ENCODE data around the gene ST14.

The ST14 gene

DNA sequence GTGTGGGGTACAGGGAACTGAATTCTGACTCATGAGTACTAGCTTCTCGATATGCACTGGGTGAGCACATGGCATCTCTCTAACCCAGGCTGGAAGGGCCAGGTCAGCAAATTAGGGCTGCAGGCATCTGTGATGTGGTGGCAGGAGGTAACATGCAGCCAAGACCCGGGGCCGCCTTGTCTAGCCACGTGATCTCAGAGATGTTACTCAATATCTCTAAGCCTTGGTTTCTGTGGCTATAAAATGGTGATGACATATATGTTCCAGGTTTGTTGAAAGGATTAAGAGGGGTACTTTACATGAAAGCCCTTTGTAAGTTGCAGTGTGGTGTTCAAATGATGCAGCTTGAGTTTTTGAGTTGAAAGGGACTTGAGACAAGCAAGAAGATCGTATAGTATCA lies 3.2 kb downstream of the ST14 start:
- H3K27ac ChIP-seq (replicated peaks): no peak overlapping the region
- H3K27me3 ChIP-seq (ENCODE audit: insufficient read depth, poor library complexity, severe bottlenecking): peaks cover 20% of the 10 kb centered on the region
- H3K4me3 ChIP-seq (replicated peaks; ENCODE audit: insufficient read depth, low read length): no peak overlapping the region
- TF ChIP-seq, protein P1, sequence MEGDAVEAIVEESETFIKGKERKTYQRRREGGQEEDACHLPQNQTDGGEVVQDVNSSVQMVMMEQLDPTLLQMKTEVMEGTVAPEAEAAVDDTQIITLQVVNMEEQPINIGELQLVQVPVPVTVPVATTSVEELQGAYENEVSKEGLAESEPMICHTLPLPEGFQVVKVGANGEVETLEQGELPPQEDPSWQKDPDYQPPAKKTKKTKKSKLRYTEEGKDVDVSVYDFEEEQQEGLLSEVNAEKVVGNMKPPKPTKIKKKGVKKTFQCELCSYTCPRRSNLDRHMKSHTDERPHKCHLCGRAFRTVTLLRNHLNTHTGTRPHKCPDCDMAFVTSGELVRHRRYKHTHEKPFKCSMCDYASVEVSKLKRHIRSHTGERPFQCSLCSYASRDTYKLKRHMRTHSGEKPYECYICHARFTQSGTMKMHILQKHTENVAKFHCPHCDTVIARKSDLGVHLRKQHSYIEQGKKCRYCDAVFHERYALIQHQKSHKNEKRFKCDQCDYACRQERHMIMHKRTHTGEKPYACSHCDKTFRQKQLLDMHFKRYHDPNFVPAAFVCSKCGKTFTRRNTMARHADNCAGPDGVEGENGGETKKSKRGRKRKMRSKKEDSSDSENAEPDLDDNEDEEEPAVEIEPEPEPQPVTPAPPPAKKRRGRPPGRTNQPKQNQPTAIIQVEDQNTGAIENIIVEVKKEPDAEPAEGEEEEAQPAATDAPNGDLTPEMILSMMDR (IDR thresholded peaks at IDR 0.05; ENCODE audit: insufficient read depth, low read length): no peak
- TF ChIP-seq, protein P2, sequence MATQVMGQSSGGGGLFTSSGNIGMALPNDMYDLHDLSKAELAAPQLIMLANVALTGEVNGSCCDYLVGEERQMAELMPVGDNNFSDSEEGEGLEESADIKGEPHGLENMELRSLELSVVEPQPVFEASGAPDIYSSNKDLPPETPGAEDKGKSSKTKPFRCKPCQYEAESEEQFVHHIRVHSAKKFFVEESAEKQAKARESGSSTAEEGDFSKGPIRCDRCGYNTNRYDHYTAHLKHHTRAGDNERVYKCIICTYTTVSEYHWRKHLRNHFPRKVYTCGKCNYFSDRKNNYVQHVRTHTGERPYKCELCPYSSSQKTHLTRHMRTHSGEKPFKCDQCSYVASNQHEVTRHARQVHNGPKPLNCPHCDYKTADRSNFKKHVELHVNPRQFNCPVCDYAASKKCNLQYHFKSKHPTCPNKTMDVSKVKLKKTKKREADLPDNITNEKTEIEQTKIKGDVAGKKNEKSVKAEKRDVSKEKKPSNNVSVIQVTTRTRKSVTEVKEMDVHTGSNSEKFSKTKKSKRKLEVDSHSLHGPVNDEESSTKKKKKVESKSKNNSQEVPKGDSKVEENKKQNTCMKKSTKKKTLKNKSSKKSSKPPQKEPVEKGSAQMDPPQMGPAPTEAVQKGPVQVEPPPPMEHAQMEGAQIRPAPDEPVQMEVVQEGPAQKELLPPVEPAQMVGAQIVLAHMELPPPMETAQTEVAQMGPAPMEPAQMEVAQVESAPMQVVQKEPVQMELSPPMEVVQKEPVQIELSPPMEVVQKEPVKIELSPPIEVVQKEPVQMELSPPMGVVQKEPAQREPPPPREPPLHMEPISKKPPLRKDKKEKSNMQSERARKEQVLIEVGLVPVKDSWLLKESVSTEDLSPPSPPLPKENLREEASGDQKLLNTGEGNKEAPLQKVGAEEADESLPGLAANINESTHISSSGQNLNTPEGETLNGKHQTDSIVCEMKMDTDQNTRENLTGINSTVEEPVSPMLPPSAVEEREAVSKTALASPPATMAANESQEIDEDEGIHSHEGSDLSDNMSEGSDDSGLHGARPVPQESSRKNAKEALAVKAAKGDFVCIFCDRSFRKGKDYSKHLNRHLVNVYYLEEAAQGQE (IDR thresholded peaks at IDR 0.05; ENCODE audit: insufficient replicate concordance, low read depth): no peak
- TF ChIP-seq SPI1 (IDR thresholded peaks at IDR 0.05; ENCODE audit: borderline replicate concordance, low read depth) (no peak), GABPA (IDR thresholded peaks at IDR 0.05; ENCODE audit: low read depth) (no peak), POLR2AphosphoS5 (IDR thresholded peaks at IDR 0.05; ENCODE audit: low read depth) (no peak)
- peak; percentile 84 to 90 for DNase-seq (ENCODE audit: low read depth in 1 of 2, low spot score in 1 of 2)

DNA sequence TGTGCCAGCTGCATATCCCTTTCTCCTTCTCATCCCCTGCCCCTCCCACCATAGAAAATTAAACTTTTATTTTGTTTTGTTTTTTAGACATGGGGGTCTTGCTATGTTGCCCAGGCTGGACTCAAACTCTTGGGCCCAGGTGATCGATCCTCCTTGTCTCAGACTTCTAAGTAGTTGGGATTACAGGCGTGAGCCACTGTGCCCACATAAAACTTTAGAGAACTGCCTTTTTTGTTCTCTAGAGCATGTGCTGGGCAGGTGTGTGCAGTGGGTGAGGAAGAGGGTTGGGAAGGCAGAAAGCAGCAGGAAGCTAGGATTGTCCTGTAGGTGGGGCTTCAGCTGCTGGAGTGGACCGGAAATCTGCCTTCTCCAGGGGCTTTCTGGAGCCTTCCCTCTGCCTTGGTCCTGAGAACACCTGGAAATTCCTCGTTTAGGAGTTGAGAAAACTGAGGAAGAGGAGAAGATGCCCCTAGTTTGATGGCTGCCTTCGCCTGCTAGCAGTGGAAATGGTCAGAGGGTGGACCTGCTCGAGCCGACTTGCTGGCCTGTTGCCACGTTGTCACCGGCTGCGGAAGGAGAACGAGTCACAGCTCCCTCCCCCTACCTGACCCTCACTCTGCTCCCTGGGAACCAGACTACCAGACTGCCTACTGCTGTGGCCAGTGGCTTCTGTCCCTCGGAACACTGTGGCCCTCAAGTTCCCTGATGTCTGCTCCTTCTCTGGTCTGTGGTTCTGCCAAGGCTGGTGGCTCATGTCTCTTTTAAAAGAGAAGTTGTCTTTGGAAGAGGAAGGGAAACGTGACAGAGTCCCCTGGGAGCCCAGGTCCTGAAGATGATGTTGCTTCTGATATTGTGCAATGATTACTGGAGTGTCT lies 4.0 kb downstream of the ST14 start:
- peaks cover 18% of the 10 kb centered on the region for H3K27me3 ChIP-seq (ENCODE audit: insufficient read depth, poor library complexity, severe bottlenecking)
- TF ChIP-seq GABPA (IDR thresholded peaks at IDR 0.05; ENCODE audit: low read depth): no peak
- TF ChIP-seq SPI1 (IDR thresholded peaks at IDR 0.05; ENCODE audit: borderline replicate concordance, low read depth): peak; percentile 36; the same call in 1 of the 2 replicates
- TF ChIP-seq, protein P1 (IDR thresholded peaks at IDR 0.05; ENCODE audit: insufficient read depth, low read length): no peak
- TF ChIP-seq, protein P2 (IDR thresholded peaks at IDR 0.05; ENCODE audit: insufficient replicate concordance, low read depth): no peak
- no peak for TF ChIP-seq POLR2AphosphoS5 (IDR thresholded peaks at IDR 0.05; ENCODE audit: low read depth)
- H3K4me3 ChIP-seq (replicated peaks; ENCODE audit: insufficient read depth, low read length): no peak overlapping the region
- peak; percentile 82 to 90 for DNase-seq (ENCODE audit: low read depth in 1 of 2, low spot score in 1 of 2)
- H3K27ac ChIP-seq (replicated peaks): no peak overlapping the region

DNA sequence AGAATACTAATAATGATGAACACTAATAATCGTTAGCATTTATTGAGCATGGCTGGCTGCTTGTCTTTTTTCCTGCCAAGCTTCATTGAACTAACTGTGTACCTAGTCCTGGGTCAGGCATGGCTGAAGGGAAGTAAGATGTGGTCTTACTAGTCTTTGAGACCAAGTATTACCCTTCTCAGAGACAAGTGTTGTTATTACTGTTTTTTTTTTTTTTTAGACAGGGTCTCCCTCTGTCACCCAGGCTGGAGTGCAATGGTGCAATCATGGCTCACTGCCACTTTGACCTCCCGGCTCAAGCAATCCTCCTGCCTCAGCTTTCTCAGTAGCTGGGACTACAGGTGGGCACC lies 4.6 kb downstream of the ST14 start:
- Histone ChIP-seq H3K4me3 (replicated peaks; ENCODE audit: insufficient read depth, low read length) (no peak overlapping the region), H3K27me3 (ENCODE audit: insufficient read depth, poor library complexity, severe bottlenecking) (peaks cover 12% of the 10 kb centered on the region), H3K27ac (replicated peaks) (no peak overlapping the region)
- DNase-seq (ENCODE audit: low read depth in 1 of 2, low spot score in 1 of 2): no peak
- no peak for TF ChIP-seq GABPA (IDR thresholded peaks at IDR 0.05; ENCODE audit: low read depth)
- TF ChIP-seq, protein P1 (IDR thresholded peaks at IDR 0.05; ENCODE audit: insufficient read depth, low read length): no peak
